HepG2 (cell line): ENCODE data around the gene NELL2. TPM values are rescaled to one million over a fixed set of nuclear protein-coding genes. Genes with fewer than 3 reads are reported as not detected.

Source experiments
- ATAC-seq: fragments of 200-7000 bp; cut with Tn5 transposase; 3 replicates; pipeline ENCODE4 v1.9.1; 2020; ENCODE audit warnings: mild to moderate bottlenecking, moderate library complexity
- BruUV-seq: library from RNA; stranded (reverse); fragments of 400-500 nt; replicated peaks from 2 replicates; lab custom pipeline; 2021; lab: Mats Ljungman, UMichigan
- CTCF ChIA-PET: fragments of 300-600 bp; formaldehyde crosslinking; extraction: SDS; loops from one replicate; lab custom pipeline; 2021; ENCODE audit warnings: low total read pairs, inconsistent platforms, low intra/inter-chr PET ratio; lab: Yijun Ruan, JAX
- POLR2A ChIA-PET: fragments of 350-600 bp; sonication (Branson Sonifier 250); formaldehyde crosslinking; loops from one replicate; lab custom pipeline; 2020; ENCODE audit warnings: antibody characterized with exemption, inconsistent platforms; lab: Yijun Ruan, JAX
- DNase-seq: peaks from one replicate; pipeline ENCODE4 v3.0.0-alpha.2; 2015; ENCODE audit warnings: low spot score
- FAIRE-seq: peaks from 3 replicates; lab custom pipeline; 2011; peaks lifted over from hg19 to GRCh38; lab: Jason Lieb, UNC
- H2AFZ ChIP-seq: one replicate; pipeline ENCODE4 v1.6.1; 2011; ENCODE audit warnings: low read length, inconsistent platforms
- H3K27ac ChIP-seq: fragments of 300-600 bp; 3 replicates; pipeline ENCODE4 v1.8.0; 2011; ENCODE audit warnings: mixed run types, mild to moderate bottlenecking, mixed read lengths, low read length, inconsistent platforms; ENCODE audit not compliant: insufficient read depth; ENCODE audit errors: extremely low read length
- H3K27me3 ChIP-seq, 2 experiments: fragments of 200-600 bp in 1 of 2; 2 replicates in 1 of 2; 3 replicates in 1 of 2; pipeline versions ENCODE4 v1.6.0 to v1.8.0; 2011; ENCODE audit warnings: low read length in 2 of 2, mild to moderate bottlenecking in 2 of 2, moderate library complexity in 2 of 2, inconsistent platforms in 1 of 2; ENCODE audit not compliant: insufficient read depth in 2 of 2, control insufficient read depth in 1 of 2
- H3K36me3 ChIP-seq, 2 experiments: fragments of 200-600 bp in 1 of 2; replicated peaks in 1 of 2; 2 replicates in 1 of 2; 3 replicates in 1 of 2; pipeline versions ENCODE4 v1.5.1 to v1.8.0; 2011; ENCODE audit warnings: low read length in 2 of 2, inconsistent platforms in 1 of 2; ENCODE audit not compliant: insufficient read depth in 2 of 2, control insufficient read depth in 1 of 2
- H3K4me1 ChIP-seq: 2 replicates; pipeline ENCODE4 v1.5.1; 2012; ENCODE audit warnings: low read length, inconsistent platforms; ENCODE audit not compliant: insufficient read depth
- H3K4me2 ChIP-seq: 2 replicates; pipeline ENCODE4 v1.6.0; 2011; ENCODE audit warnings: low read depth, low read length, inconsistent platforms
- H3K4me3 ChIP-seq, 3 experiments: fragments of 200-600 bp in 1 of 3; sonication (generic), shearing (Covaris generic) in 1 of 3; replicated peaks in 1 of 3; 2 replicates each; pipeline ENCODE4 v1.5.1; 2011 to 2016; ENCODE audit warnings: low read length in 3 of 3, inconsistent platforms in 2 of 3, low read depth in 2 of 3, mild to moderate bottlenecking in 2 of 3, control low read depth in 1 of 3, mixed read lengths in 1 of 3; ENCODE audit not compliant: insufficient read depth in 1 of 3
- H3K79me2 ChIP-seq: one replicate; pipeline ENCODE4 v1.6.1; 2011; ENCODE audit warnings: low read length, inconsistent platforms; ENCODE audit not compliant: insufficient read depth
- H3K9ac ChIP-seq: 2 replicates; pipeline ENCODE4 v1.6.0; 2011; ENCODE audit warnings: mild to moderate bottlenecking, low read depth, low read length, inconsistent platforms; ENCODE audit not compliant: insufficient read depth
- H3K9me3 ChIP-seq: 2 replicates; pipeline ENCODE4 v1.5.1; 2012; ENCODE audit warnings: mild to moderate bottlenecking, low read length
- H4K20me1 ChIP-seq: 2 replicates; pipeline ENCODE4 v1.6.0; 2011; ENCODE audit warnings: inconsistent platforms, mild to moderate bottlenecking, low read length, moderate library complexity; ENCODE audit not compliant: insufficient read depth
- FLYWCH1 ChIP-seq: sonication (generic); formaldehyde crosslinking; IDR thresholded peaks from 2 replicates; pipeline ENCODE4 v1.8.1; 2023; ENCODE audit warnings: mild to moderate bottlenecking, missing genetic modification reagents
- GTF3A ChIP-seq: sonication (generic); formaldehyde crosslinking; conservative IDR thresholded peaks from 2 replicates; pipeline ENCODE4 v1.4.0; 2020; ENCODE audit warnings: mild to moderate bottlenecking, missing genetic modification reagents
- JDP2 ChIP-seq: sonication (generic); formaldehyde crosslinking; IDR thresholded peaks from 2 replicates; pipeline ENCODE4 v1.8.1; 2022; ENCODE audit warnings: missing genetic modification reagents, borderline replicate concordance
- MTA1 ChIP-seq: sonication (generic); formaldehyde crosslinking; IDR thresholded peaks from 2 replicates; pipeline ENCODE4 v1.4.0; 2020; ENCODE audit warnings: missing genetic modification reagents, mild to moderate bottlenecking, borderline replicate concordance
- NFYB ChIP-seq: sonication (generic); formaldehyde crosslinking; IDR thresholded peaks from 2 replicates; pipeline ENCODE4 v1.4.0; 2020; ENCODE audit warnings: missing genetic modification reagents
- NFYC ChIP-seq: IDR thresholded peaks from 2 replicates; pipeline ENCODE4 v1.6.1; 2016; ENCODE audit warnings: missing genetic modification reagents, missing compliant biosample characterization
- PPARG ChIP-seq: conservative IDR thresholded peaks from 2 replicates; pipeline ENCODE4 v1.6.1; 2016; ENCODE audit warnings: missing biosample characterization, missing genetic modification reagents
- RFXANK ChIP-seq: IDR thresholded peaks from 2 replicates; pipeline ENCODE4 v1.6.1; 2016
- SOX5 ChIP-seq: IDR thresholded peaks from 2 replicates; pipeline ENCODE4 v1.6.1; 2016; ENCODE audit warnings: borderline replicate concordance
- THRA ChIP-seq: sonication (generic); formaldehyde crosslinking; IDR thresholded peaks from 2 replicates; pipeline ENCODE4 v1.4.0; 2020; ENCODE audit warnings: missing genetic modification reagents, borderline replicate concordance
- ZFP62 ChIP-seq: sonication (generic); formaldehyde crosslinking; IDR thresholded peaks from 2 replicates; pipeline ENCODE4 v1.4.0; 2020; ENCODE audit warnings: missing genetic modification reagents
- ZNF296 ChIP-seq: sonication (generic); formaldehyde crosslinking; conservative IDR thresholded peaks from 2 replicates; pipeline ENCODE4 v1.5.0; 2020; ENCODE audit warnings: mild to moderate bottlenecking, missing genetic modification reagents
- ZNF576 ChIP-seq: sonication (generic); formaldehyde crosslinking; IDR thresholded peaks from 2 replicates; pipeline ENCODE4 v1.4.0; 2020; ENCODE audit warnings: mild to moderate bottlenecking, missing genetic modification reagents
- ZNF589 ChIP-seq: sonication (generic); formaldehyde crosslinking; conservative IDR thresholded peaks from 2 replicates; pipeline ENCODE4 v1.8.0; 2022; ENCODE audit warnings: mild to moderate bottlenecking, moderate library complexity, missing genetic modification reagents
- WGBS: methylation state at CpG from one replicate; pipeline ENCODE4 v1.1.6; 2017; ENCODE audit warnings: low lambda C conversion rate; 5-methylcytosine and 5-hydroxymethylcytosine counted together
- in situ Hi-C: cut with HindIII; loops from 2 replicates; pipeline ENCODE4 v1.10.0; 2017; ENCODE audit warnings: low pct_unique_long_range_greater_than_20kb; ENCODE audit not compliant: extremely low pct_ligation_motif_present
- intact Hi-C: fragments of 100-400 bp; cut with micrococcal nuclease; formaldehyde crosslinking; loops from one replicate; pipeline ENCODE4 v1.10.0; 2022; ENCODE audit not compliant: unreplicated experiment
- polyA plus RNA-seq, 8 experiments: library from polyadenylated mRNA; depleted of rRNA in 3 of 8; stranded (reverse) in 7 of 8; unstranded in 1 of 8; fragments of >200 nt; fragmentation: Illumina TruSeq in 4 of 8; extraction: Trizol in 4 of 8; gene quantifications; 2 replicates each; pipeline versions ENCODE4 v1.2.1 to v1.2.3, GENCODE V29; 2011 to 2016; ENCODE audit warnings: low read depth in 4 of 8, missing spikeins in 1 of 8, mixed read lengths in 1 of 8; ENCODE audit not compliant: insufficient read depth in 1 of 8
- total RNA-seq, 5 experiments: library from RNA; depleted of rRNA; stranded (reverse); fragments of >200 nt; fragmentation: Illumina TruSeq; extraction: Trizol; gene quantifications; 2 replicates each; pipeline ENCODE4 v1.2.3, GENCODE V29; 2016; ENCODE audit warnings: low read depth in 1 of 5

NELL2 gene
- total and polyA plus RNA-seq, 2 of the 13 experiments (the other 11 are each of a cell fraction or from before 2014, with no cell fraction given), result 0.11 TPM; not detected in 1

- DNase-seq (no peak), ATAC-seq (no peak), FAIRE-seq (no peak)
- Histone ChIP-seq H3K9me3 (no peaks in the 10 kb centered on the region), H3K36me3 (no peaks in the 10 kb centered on the region), H2AFZ (no peak overlapping the region), H3K27ac (no peak overlapping the region), H4K20me1 (no peaks in the 10 kb centered on the region), H3K4me3 (no peak overlapping the region), H3K9ac (no peak overlapping the region), H3K79me2 (no peaks in the 10 kb centered on the region), H3K27me3 (no peaks in the 10 kb centered on the region), H3K4me2 (no peak overlapping the region), H3K4me1 (no peaks in the 10 kb centered on the region)
- POLR2A ChIA-PET, result no interaction called here
- WGBS, result 44% methylated on average over 2 of the region's 2 CpGs
- CTCF ChIA-PET, result no interaction called here
- intact Hi-C loops (no loop called here), in situ Hi-C loops (no loop called here)
- BruUV-seq, result no TSS peak
- TF ChIP-seq RFXANK (no peak), MTA1 (no peak), ZNF296 (CRISPR knock-in tag) (no peak), GTF3A (CRISPR knock-in tag) (no peak), SOX5 (no peak), ZNF576 (CRISPR knock-in tag) (no peak), PPARG (no peak), ZFP62 (CRISPR knock-in tag) (no peak), JDP2 (CRISPR knock-in tag) (no peak), ZNF589 (no peak), NFYB (CRISPR knock-in tag) (no peak), NFYC (CRISPR knock-in tag) (no peak), FLYWCH1 (no peak), THRA (CRISPR knock-in tag) (no peak)
Measured at GRCh38 chr12:44640427-44641190, 235.5 kb downstream of the NELL2 start.
